Left ventricle myocardium inferior (tissue), 1 donor: ENCODE data around the gene PRRT1. TPM values are rescaled to one million over a fixed set of nuclear protein-coding genes. Genes with fewer than 3 reads are reported as not detected.
A peak's percentile ranks its signal among the peaks of the same experiment; 100 is the strongest.

Source experiments
- DNase-seq: peaks from one replicate; pipeline ENCODE4 v3.0.0-alpha.2; 2020
- H3K27ac ChIP-seq: fragments of 200-600 bp; replicated peaks from 2 replicates; pipeline ENCODE4 v1.8.0; 2021
- H3K27me3 ChIP-seq: fragments of 200-600 bp; 2 replicates; pipeline ENCODE4 v1.8.0; 2021; ENCODE audit warnings: low read depth
- H3K36me3 ChIP-seq: fragments of 200-600 bp; 2 replicates; pipeline ENCODE4 v1.8.0; 2021
- H3K4me1 ChIP-seq: fragments of 200-600 bp; 2 replicates; pipeline ENCODE4 v1.8.0; 2021
- H3K4me3 ChIP-seq: fragments of 200-600 bp; 2 replicates; pipeline ENCODE4 v1.8.0; 2021; ENCODE audit warnings: mild to moderate bottlenecking, moderate library complexity
- H3K9me3 ChIP-seq: fragments of 200-600 bp; replicated peaks from 2 replicates; pipeline ENCODE4 v1.8.0; 2021
- intact Hi-C: fragments of 100-400 bp; cut with micrococcal nuclease; formaldehyde crosslinking; loops from one replicate; pipeline ENCODE4 v1.11.0; 2022
- total RNA-seq: library from RNA; stranded (reverse); fragmentation: NEBNext Ultra II Directional; extraction: Animal tissue kit (Norgen Biotek cat#: 25700); gene quantifications from one replicate; pipeline ENCODE4 v1.2.1, GENCODE V29; 2021
- TF ChIP-seq, protein P1 (sequence below): fragments of 200-600 bp; IDR thresholded peaks from 2 replicates; pipeline ENCODE4 v1.8.0; 2021; ENCODE audit warnings: antibody characterized with exemption, mild to moderate bottlenecking, borderline replicate concordance
- donor health status: DM: no; HTN: yes; CAD: no; lungs with severe emphysema.

Gene PRRT1
- total RNA-seq, 1 donor from 2014 or later, result 1.0 TPM

DNA sequence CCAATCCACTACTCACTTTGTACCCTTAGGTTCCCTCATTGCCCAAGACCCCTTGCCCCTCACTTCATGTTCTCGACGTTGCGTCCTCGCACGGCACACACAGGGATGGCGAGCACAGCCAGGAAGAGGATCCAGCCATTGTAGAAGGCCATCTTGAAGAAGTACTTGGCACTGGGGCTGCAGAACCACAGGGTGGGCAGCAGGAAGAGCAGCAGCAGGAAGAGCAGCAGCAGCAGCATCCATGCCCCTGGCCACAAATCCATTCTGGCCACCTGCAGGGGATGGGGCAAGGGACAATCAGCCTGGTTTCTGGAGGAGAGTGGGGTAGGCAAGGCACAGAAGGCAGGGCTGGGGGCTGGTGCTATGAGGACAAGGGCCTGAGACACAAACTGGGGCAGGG is 19.5 kb upstream of the PRRT1 start:
- intact Hi-C loops, result no loop called here
- H3K36me3 ChIP-seq, result peaks cover 41% of the 10 kb centered on the region
- DNase-seq, result no peak
- H3K4me3 ChIP-seq, result no peak overlapping the region
- H3K27ac ChIP-seq, result no peak overlapping the region
- H3K27me3 ChIP-seq, result no peaks in the 10 kb centered on the region
- TF ChIP-seq, protein P1, sequence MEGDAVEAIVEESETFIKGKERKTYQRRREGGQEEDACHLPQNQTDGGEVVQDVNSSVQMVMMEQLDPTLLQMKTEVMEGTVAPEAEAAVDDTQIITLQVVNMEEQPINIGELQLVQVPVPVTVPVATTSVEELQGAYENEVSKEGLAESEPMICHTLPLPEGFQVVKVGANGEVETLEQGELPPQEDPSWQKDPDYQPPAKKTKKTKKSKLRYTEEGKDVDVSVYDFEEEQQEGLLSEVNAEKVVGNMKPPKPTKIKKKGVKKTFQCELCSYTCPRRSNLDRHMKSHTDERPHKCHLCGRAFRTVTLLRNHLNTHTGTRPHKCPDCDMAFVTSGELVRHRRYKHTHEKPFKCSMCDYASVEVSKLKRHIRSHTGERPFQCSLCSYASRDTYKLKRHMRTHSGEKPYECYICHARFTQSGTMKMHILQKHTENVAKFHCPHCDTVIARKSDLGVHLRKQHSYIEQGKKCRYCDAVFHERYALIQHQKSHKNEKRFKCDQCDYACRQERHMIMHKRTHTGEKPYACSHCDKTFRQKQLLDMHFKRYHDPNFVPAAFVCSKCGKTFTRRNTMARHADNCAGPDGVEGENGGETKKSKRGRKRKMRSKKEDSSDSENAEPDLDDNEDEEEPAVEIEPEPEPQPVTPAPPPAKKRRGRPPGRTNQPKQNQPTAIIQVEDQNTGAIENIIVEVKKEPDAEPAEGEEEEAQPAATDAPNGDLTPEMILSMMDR, result no peak
- peaks cover 23% of the 10 kb centered on the region for H3K4me1 ChIP-seq
- H3K9me3 ChIP-seq, result no peaks in the 10 kb centered on the region

DNA sequence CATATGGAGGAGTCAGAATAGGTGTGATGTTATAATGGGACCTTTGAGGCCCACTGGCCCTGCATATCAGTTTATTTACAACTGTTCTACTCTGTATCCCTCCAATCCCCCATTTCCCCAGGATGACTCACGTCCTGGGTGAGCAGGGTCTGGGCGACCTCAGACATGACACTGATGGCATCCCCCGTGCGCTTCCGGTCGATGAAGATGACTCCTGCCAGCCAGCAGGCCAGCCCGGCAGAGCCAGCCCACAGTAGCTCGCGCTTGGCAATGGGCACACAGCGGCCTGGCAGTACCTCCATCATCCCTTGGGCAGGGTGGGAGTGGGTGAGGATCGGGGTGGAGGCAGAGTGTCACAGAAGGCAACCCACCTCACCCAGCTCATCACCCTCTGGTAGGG is 18.6 kb upstream of the PRRT1 start:
- peaks cover 15% of the 10 kb centered on the region for H3K4me1 ChIP-seq
- H3K27me3 ChIP-seq, result no peaks in the 10 kb centered on the region
- H3K36me3 ChIP-seq, result peaks cover 50% of the 10 kb centered on the region
- DNase-seq, result no peak
- TF ChIP-seq, protein P1, result no peak
- intact Hi-C loops, result no loop called here
- no peaks in the 10 kb centered on the region for H3K9me3 ChIP-seq
- no peak overlapping the region for H3K4me3 ChIP-seq
- no peak overlapping the region for H3K27ac ChIP-seq

DNA sequence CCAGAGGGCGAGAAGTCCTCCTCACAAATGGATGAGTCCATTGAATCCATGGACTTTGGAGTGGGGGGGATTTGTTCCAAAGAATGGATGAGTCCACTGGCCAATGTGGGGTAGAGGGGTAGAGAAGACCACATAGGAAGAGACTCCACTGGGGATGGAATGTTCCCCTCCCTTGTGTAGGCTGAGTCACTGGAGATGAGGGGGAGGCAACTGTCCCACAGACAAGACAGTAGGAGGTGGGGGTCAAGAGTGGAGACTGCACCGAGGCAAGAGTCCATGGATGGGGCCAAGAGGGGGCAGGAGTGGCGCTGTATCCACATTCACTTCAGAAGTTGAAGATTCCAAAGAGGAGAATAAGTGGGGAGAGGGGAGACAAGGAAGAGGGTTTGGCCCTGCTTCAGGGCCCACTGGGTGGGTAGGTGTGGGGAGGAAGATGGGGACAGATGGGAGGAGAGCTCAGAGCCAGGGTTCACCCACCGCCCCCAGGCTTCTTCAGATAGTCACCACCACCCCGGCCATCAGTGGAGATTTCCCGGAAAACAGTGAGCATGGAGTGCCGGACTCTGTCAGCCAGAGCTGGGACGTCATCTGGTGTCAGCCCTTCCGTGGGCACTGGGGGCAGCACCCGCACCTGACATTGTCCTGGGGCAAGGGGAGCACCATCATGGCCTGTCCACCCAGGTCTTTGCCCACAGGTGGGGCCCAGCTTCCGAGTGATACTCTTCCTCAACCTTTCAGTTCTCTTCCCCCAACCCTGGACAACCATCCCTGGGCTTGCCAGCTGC is 17.3 kb upstream of the PRRT1 start:
- no peaks in the 10 kb centered on the region for H3K27me3 ChIP-seq
- H3K4me3 ChIP-seq, result no peak overlapping the region
- intact Hi-C loops, result no loop called here
- H3K9me3 ChIP-seq, result no peaks in the 10 kb centered on the region
- no peak for DNase-seq
- TF ChIP-seq, protein P1, result no peak
- H3K27ac ChIP-seq, result no peak overlapping the region
- peaks cover 50% of the 10 kb centered on the region for H3K36me3 ChIP-seq
- H3K4me1 ChIP-seq, result peaks cover 4% of the 10 kb centered on the region

DNA sequence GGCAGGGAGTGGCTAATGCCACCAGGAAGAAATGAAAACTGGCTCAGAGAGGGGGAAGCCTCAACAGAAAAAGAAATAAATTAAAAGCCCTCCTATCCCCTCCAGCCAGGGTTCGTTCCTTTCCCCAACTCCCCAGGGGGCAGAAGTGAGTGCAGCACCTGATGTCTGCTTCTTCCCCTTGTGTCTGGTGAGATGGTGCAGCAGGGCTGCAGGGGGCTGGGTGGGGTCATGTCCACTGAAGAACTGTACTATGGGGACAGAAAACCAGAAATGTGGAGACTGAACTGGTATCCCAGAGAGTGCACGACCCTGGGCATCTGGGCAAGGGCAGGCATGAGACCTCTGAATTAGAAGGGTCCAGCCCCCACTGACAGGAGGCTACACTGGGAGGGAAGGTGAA is 16.6 kb upstream of the PRRT1 start:
- Histone ChIP-seq H3K4me3 (no peak overlapping the region), H3K27ac (peak overlapping the region; percentile 15), H3K9me3 (no peaks in the 10 kb centered on the region), H3K4me1 (peaks cover 2% of the 10 kb centered on the region), H3K27me3 (no peaks in the 10 kb centered on the region), H3K36me3 (peaks cover 50% of the 10 kb centered on the region)
- no peak for DNase-seq
- intact Hi-C loops, result no loop called here
- TF ChIP-seq, protein P1, result no peak

DNA sequence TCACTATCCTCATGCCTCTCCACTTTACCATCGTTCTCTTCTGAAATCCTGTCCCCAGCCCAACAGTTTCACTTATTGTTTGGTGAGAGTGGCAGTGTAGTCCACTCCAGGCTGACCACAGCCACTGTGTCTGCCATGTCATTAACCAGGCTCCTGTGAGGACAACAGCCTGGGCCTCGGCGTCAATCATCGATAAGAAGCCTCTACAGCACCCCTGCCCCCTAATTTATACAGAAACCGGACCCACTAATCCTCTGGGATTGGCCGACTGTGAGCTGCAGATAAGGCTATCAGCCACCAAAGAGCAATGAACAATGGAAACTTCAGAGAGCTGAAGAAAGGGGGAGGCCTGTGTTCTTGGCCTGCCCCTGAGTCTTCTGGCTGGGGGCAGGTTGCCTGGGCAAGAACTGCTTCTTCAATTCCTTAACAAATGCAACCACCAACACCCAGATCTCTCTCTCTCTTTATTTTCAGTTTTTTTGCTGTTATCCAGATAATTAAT is 16.1 kb upstream of the PRRT1 start:
- Histone ChIP-seq H3K9me3 (no peaks in the 10 kb centered on the region), H3K27me3 (no peaks in the 10 kb centered on the region), H3K4me3 (no peak overlapping the region), H3K27ac (peak overlapping the region; percentile 15), H3K4me1 (peaks cover 4% of the 10 kb centered on the region), H3K36me3 (peaks cover 56% of the 10 kb centered on the region)
- TF ChIP-seq, protein P1, result no peak
- DNase-seq, result no peak
- intact Hi-C loops, result no loop called here
